Measurements from ENCODE around the gene DYNLT1.

DNA sequence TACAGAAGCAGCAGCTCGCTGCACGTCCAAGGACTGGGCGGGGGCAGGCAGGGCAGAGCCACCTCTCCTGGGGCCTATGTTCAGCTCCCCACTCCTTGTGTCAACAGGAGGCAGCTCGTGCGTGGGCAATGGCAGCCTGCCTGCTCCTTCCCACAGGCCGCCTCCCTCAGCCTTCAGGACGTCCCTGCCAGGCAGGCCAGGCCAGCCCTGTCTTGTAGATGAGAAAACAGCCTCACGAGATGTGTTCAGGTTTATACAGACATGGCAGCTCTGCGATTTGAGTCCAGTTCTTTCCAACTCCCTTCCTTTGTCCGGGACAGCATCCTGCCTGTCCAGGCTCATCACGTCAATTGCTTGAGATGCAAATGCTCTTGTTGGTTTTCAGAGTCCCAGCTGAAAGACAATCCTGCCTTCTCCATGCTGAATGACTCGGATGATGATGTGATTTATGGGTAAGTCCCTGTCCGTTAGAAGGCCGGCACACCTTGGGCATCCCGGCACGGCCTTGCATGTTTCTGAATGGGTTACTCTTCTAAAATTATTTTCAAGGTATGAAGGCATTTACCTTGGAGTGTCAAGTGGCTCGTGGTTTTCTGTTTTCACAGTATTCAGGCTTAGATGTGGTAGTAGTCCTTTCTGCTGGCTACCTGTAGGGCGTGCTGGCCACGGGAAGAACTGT, 13.5 kb downstream of the DYNLT1 start:
- TF ChIP-seq, protein P1, sequence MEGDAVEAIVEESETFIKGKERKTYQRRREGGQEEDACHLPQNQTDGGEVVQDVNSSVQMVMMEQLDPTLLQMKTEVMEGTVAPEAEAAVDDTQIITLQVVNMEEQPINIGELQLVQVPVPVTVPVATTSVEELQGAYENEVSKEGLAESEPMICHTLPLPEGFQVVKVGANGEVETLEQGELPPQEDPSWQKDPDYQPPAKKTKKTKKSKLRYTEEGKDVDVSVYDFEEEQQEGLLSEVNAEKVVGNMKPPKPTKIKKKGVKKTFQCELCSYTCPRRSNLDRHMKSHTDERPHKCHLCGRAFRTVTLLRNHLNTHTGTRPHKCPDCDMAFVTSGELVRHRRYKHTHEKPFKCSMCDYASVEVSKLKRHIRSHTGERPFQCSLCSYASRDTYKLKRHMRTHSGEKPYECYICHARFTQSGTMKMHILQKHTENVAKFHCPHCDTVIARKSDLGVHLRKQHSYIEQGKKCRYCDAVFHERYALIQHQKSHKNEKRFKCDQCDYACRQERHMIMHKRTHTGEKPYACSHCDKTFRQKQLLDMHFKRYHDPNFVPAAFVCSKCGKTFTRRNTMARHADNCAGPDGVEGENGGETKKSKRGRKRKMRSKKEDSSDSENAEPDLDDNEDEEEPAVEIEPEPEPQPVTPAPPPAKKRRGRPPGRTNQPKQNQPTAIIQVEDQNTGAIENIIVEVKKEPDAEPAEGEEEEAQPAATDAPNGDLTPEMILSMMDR (IDR thresholded peaks at IDR 0.05), result no peak
- peak in 1 of 2 donors; percentile 61 for TF ChIP-seq POLR2AphosphoS5 (IDR thresholded peaks at IDR 0.05)
- no peak for TF ChIP-seq POLR2A (IDR thresholded peaks at IDR 0.05; ENCODE audit: low read depth)
- no peak for TF ChIP-seq EP300 (IDR thresholded peaks at IDR 0.05)
